Hypothalamus (tissue), 51 donors: ENCODE results near the gene AMPH.

Source experiments
- DNase-seq, 51 donors: peaks; one replicate each; lab custom pipeline; 2025; lab: John Stamatoyannopoulos, UW

Gene AMPH

GRCh38 chr7:38477333-38477732 lies 153.8 kb downstream of the AMPH start:
- DNase-seq = no peak

GRCh38 chr7:38476764-38477163 lies 154.4 kb downstream of the AMPH start:
- DNase-seq = no peak

DNA sequence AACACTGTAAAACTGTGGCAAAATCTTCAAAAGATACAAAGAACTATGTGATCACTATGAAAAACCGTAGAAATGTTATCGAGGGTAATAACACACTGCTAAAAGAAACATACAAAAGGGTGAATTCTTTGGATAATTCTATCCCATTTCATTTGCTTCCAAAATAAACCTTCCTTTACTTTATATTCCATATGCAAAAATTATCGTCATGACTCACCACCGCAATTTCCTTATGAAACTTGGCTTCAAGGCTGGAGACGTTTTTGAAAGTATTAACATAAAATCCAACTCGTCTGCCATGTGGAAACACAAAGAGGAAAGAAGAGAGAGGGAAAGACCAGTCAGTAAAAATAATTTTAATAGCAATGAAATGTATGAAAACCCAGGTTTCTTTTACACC lies 165.2 kb downstream of the AMPH start:
- no peak for DNase-seq

DNA sequence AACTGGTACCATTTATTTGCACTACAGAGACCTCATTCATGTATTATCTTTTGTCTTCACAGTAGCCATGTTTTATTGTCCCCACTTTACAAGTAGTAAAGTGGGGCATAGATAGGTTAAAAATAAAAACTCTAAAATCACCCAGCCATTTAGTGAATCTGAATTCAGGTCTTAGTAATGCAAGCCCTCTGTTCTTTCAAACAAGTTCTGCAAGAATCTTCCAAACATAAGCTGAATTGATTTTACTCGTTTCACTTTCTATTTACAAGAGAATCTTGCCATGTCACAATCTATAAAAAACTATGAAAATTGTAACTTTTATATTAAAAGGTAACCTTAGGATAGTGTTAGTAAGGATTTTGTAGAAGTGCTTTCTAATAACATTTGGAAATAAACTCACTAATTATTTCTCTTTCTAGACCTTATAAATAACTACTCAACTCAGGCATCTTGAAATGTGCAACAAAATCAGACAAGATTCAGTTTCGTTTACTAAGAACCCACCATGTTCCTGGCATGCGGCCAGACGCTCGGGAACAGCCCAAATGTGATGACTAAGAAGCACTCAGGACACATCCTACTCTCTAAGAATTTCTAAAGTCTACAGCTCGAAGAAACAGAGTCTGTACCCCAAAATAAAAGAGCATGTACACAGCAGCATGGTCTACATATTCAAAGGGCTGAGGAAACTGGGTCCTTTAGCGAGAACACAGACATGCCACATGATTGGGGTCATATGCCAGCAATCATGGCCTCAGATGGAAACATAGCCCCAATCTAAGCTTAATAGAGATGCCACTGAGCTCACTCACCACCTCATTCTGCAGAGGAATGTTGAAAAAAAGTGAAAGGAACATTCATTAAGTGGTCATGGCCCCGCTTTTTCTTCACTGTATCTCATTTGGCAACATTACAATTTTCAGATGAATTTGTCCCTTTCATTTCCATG lies 167.6 kb downstream of the AMPH start:
- DNase-seq = peak in 9 of 51 donors; percentile 0 to 67 (median 7)

DNA sequence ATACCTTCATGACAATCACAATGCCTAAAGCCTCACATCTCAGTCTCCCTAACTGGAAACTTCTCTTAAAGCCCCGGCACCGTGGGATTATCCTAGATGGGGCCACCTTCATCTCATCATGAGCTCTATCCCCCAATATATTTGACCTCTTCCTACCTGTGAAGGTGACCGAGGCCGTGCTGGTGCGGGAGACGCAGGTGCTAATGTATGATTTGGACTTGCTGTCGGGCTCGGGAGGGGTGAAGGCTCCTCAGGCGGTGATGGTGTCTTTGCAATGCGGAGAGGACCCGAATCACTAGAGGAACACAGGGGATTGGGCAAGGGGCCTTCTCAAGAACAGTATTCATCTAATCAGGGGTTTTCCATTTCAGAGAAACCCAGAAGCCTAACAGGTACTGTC lies 168.4 kb downstream of the AMPH start:
- no peak for DNase-seq

- no peak for DNase-seq
Observed at GRCh38 chr7:38461887-38462286, 169.3 kb downstream of the AMPH start.

GRCh38 chr7:38453826-38454225 lies 177.3 kb downstream of the AMPH start:
- no peak for DNase-seq

DNA sequence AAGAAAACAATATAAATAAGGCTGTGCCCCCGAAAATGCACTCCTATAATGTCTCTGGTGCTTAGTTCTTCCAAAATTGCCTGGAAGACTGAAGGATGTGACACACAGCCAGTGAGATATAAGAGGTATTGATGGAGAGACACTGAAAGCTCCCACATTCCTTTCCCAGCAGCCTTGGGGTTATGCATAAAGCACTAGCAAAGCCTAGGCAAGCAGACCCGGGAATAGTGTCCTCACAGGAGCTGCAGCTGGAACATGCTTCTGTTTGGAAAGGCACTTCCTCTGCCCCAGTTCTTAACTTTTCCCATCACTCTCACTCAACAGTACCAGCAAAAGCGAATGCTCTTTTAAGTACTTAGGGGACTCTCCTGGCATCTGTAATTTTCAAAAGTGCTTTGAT lies 178.0 kb downstream of the AMPH start:
- DNase-seq = no peak

DNA sequence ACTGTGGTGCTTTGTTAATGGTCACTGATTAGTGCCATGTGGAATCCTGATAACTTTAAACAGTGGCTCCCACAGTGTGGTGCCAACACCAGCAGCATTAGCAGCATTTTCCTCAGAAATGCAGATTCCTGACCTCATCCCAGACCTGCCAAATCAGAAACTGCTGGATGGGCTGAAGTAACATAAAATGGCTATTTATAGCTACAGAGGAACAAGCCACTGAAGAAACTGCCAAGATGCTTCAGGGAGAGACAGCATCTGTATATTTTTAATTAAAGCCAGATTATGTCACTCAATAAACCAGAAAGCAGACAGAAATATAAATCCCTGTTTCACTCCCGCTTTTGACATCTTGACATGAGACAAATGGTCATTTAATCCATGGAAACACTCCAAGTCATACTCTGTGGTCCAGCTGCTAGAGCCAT lies 178.5 kb downstream of the AMPH start:
- no peak for DNase-seq

GRCh38 chr7:38451840-38452239 lies 179.3 kb downstream of the AMPH start:
- DNase-seq = peak in 1 of 51 donors; percentile 13

GRCh38 chr7:38448584-38449234 lies 182.5 kb downstream of the AMPH start:
- DNase-seq = no peak

GRCh38 chr7:38448054-38448453 lies 183.1 kb downstream of the AMPH start:
- no peak for DNase-seq

DNA sequence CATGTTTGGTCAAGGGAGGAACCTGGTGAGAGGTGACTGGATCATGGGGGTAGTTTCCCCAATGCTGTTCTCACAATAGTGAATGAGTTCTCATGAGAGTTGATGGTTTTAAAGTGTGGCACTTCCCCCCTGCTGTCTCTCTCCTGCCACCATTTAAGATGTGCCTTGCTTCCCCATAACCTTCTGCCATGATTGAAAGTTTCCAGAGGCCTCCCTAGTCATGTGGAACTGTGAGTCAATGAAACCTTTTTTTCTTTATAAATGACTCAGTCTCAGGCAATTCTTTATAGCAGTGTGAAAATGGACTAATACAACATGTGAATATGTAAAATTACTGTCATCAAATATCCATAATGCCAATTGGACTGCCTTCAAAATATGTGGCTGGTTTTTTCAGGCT lies 192.2 kb downstream of the AMPH start:
- DNase-seq = no peak

DNA sequence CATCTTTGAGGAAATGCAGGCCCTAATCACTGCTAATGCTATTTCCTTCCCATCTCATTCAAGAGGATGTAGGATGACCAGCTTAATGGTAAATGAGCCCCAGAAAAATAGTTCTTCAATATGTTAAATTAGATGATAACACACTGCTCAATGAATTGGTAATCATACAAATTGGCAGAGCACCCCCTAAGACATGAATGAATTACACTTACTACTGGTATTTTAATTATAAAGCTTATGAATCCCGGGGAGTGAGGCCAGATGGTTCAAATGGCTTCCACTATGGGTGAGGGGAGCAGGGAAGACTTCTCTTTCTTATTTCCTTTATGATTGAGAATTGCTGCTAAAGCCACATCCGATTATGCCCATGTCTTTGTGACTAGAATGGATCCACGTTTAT lies 198.5 kb downstream of the AMPH start:
- DNase-seq = no peak

- DNase-seq = no peak
Observed at GRCh38 chr7:38432080-38432479, 199.1 kb downstream of the AMPH start.

DNA sequence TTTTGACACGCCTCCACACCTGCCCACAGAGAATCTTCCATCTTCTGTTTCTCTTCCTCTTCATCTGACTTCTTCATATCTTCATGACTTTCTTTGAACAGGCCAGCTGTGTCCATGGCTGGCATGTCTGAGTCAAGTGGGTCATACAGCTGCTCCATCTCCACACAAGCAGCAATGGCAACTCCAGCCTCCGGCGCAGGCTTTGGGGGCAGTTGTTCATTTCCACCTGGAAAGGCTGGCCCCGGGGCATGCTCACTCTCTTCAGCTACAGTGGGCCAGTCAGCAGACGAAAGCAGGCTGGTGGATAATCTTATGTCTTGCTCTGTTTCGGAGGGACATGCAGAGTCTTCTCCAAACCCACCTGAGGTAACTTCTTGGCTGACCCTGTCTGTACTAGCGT lies 202.1 kb downstream of the AMPH start:
- DNase-seq = no peak

DNA sequence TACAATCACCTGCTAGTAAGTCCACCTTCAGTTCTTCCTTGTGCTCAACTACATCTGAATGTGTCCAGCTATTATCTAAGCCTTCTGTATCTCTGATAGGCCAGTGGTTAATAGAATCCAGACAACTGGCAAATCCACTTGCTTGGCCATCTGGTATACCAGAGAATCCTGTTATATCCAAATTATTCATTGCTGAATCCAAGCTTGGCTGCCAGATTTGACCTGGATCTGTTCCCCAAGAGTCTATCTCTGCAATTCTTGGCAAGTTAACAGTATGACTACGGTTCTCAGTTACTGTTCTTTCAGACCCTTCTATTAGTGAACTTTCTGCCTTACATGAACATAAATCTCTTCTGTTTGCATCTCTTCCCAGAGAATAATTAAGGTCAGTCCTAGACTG lies 203.1 kb downstream of the AMPH start:
- no peak for DNase-seq

GRCh38 chr7:38427279-38427955 lies 203.8 kb downstream of the AMPH start:
- DNase-seq = no peak

GRCh38 chr7:38425509-38425908 lies 205.7 kb downstream of the AMPH start:
- no peak for DNase-seq

- DNase-seq = no peak
Observed at GRCh38 chr7:38424750-38425463, 206.3 kb downstream of the AMPH start.

- DNase-seq = no peak
Observed at GRCh38 chr7:38413784-38414183, 217.4 kb downstream of the AMPH start.
